OCI-LY7 (cell line): ENCODE measurements around the gene FOXP1.

ENCODE experiments used
- CTCF ChIP-seq: fragments of 200-600 bp; sonication (generic); conservative IDR thresholded peaks from 2 replicates; pipeline ENCODE4 v1.5.1; 2014; ENCODE audit warnings: mild to moderate bottlenecking, antibody characterized with exemption, low read length, moderate library complexity, mixed read lengths
- EZH2phosphoT487 ChIP-seq: fragments of 200-600 bp; sonication (generic); IDR thresholded peaks from 2 replicates; pipeline ENCODE4 v1.6.1; 2018; ENCODE audit warnings: low read depth, borderline replicate concordance, mild to moderate bottlenecking, mixed run types, antibody characterized with exemption, low read length, moderate library complexity, mixed read lengths

GRCh38 chr3:71591101-71591500 lies 7.6 kb upstream of the FOXP1 start:
- no peak for TF ChIP-seq CTCF
- TF ChIP-seq EZH2phosphoT487, result no peak
